Breast epithelium (tissue), 4 donors: Measurements from ENCODE around the gene ITGA6. TPM values are rescaled to one million over a fixed set of nuclear protein-coding genes. Genes with fewer than 3 reads are reported as not detected.

Source experiments
- DNase-seq, 2 donors: peaks; one replicate each; pipeline ENCODE4 v3.0.0-alpha.2; 2019; ENCODE audit warnings: low spot score in 2 of 2
- H3K27ac ChIP-seq, 2 donors: fragments of 200-600 bp; sonication (generic) in 1 of 2; one replicate each; pipeline ENCODE4 v1.5.1; 2016 to 2019; ENCODE audit warnings: mild to moderate bottlenecking in 1 of 2
- H3K27me3 ChIP-seq, 2 donors: fragments of 200-600 bp; sonication (generic) in 1 of 2; one replicate each; pipeline versions ENCODE4 v1.5.1 to v1.6.0; 2017 to 2019; ENCODE audit warnings: control low read depth in 1 of 2, mild to moderate bottlenecking in 1 of 2
- H3K36me3 ChIP-seq: fragments of 200-600 bp; one replicate; pipeline ENCODE4 v1.5.1; 2019
- H3K4me1 ChIP-seq, 2 donors: fragments of 200-600 bp; sonication (generic); one replicate each; pipeline ENCODE4 v1.5.1; 2016 to 2019; ENCODE audit warnings: control low read depth in 1 of 2
- H3K4me3 ChIP-seq, 3 donors: fragments of 200-600 bp; sonication (generic); 1 replicate in 2 of 3; 2 replicates in 1 of 3; pipeline ENCODE4 v1.5.1; 2016 to 2019; ENCODE audit warnings: mild to moderate bottlenecking in 3 of 3, moderate library complexity in 2 of 3
- H3K9me3 ChIP-seq, 2 donors: fragments of 200-600 bp; sonication (generic) in 1 of 2; one replicate each; pipeline ENCODE4 v1.5.1; 2016 to 2019; ENCODE audit warnings: control low read depth in 1 of 2
- POLR2A ChIP-seq: fragments of 450-650 bp; IDR thresholded peaks from one replicate; pipeline ENCODE4 v1.6.1; 2016; ENCODE audit warnings: antibody characterized with exemption, mild to moderate bottlenecking, moderate library complexity
- POLR2AphosphoS5 ChIP-seq, 3 donors: sonication (generic); formaldehyde crosslinking; IDR thresholded peaks; one replicate each; pipeline ENCODE4 v1.6.1; 2017; ENCODE audit warnings: antibody characterized with exemption in 3 of 3
- intact Hi-C: fragments of 100-400 bp; cut with DNase I; formaldehyde crosslinking; loops from one replicate; pipeline ENCODE4 v1.15.1; 2023; ENCODE audit warnings: low total_unique reads
- total RNA-seq, 3 donors: library from RNA; depleted of rRNA; stranded (reverse); fragments of >200 nt; gene quantifications; one replicate each; pipeline ENCODE4 v1.1.0, GENCODE V29; 2016
- TF ChIP-seq, protein P1 (sequence below), 3 donors: fragments of 450-650 bp; IDR thresholded peaks; one replicate each; pipeline ENCODE4 v1.5.1; 2016 to 2017; ENCODE audit warnings: antibody characterized with exemption in 3 of 3, mild to moderate bottlenecking in 3 of 3, moderate library complexity in 3 of 3

Gene ITGA6
- total RNA-seq, 3 donors from 2014 or later = 45.9 to 99.5 (median 93.1) TPM

DNA sequence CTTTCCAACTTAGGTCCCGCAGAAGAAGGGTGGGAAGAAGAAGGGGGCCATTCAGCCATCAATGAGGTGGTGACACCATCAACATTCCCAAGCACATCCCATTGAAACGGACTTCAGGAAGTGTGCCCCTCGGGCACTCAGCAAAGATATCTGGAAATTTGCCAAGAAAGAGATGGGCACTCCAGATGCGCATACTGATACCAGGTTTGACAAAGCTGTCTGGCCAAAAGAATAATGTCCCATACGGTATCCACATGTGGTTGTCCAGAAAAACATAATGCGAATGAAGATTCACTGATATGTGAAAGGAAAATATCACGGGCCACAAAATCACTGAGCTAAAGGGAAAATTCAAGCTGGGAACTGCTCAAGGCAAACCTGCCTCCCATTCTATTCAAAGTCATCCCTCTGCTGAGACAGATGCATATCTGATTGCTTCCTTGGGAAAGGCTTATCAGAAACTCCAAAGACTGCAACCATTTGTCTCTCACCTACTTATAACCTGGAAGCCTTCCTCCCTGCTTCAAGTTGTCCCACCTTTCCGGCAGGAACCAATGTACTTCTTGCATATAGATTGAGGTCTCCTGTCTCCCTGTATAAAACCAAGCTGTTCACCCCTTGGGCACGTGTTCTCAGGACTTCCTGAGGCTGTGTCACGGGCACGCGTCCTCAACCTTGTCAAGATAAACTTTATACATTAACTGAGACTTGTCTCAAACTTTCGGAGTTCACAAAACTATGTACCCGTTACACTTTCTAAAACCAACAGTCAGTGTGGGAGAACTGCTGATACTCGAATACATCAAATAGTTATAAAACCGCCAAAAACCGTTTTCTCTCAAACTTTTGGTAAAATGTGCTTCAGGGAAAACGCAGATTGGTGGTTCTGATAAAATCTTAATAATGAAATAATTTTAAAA is 127.2 kb downstream of the ITGA6 start:
- H3K4me3 ChIP-seq = peak overlapping the region; percentile 86 to 94 (median 91)
- peak overlapping the region in 1 of 2 donors; percentile 86 for H3K27ac ChIP-seq
- peaks cover 0 to 5% of the 10 kb centered on the region in 2 donors for H3K4me1 ChIP-seq
- no peaks in the 10 kb centered on the region for H3K27me3 ChIP-seq
- no peak for TF ChIP-seq POLR2A
- intact Hi-C loops = no loop called here
- H3K9me3 ChIP-seq = no peaks in the 10 kb centered on the region
- DNase-seq = no peak
- H3K36me3 ChIP-seq = no peaks in the 10 kb centered on the region

DNA sequence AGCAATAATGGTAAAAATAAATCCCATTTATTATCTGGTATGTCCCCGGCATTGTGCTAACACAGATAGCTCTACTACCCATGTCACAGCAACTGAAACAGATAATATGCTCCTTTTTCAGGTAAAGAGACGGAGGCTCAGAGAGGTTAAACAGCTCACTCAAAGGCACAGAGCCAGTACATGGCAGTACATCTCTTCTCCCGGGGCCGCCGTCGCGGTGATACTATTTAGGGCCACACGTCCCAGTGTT is 127.8 kb downstream of the ITGA6 start:
- no peaks in the 10 kb centered on the region for H3K9me3 ChIP-seq
- no peaks in the 10 kb centered on the region for H3K27me3 ChIP-seq
- H3K36me3 ChIP-seq = no peaks in the 10 kb centered on the region
- H3K27ac ChIP-seq = peak overlapping the region; percentile 86 to 93
- H3K4me3 ChIP-seq = peak overlapping the region; percentile 86 to 94 (median 91)
- H3K4me1 ChIP-seq = peaks cover 0 to 5% of the 10 kb centered on the region in 2 donors
- TF ChIP-seq POLR2AphosphoS5 (IDR thresholded peaks at IDR 0.05) (no peak), POLR2A (no peak)
- TF ChIP-seq, protein P1, sequence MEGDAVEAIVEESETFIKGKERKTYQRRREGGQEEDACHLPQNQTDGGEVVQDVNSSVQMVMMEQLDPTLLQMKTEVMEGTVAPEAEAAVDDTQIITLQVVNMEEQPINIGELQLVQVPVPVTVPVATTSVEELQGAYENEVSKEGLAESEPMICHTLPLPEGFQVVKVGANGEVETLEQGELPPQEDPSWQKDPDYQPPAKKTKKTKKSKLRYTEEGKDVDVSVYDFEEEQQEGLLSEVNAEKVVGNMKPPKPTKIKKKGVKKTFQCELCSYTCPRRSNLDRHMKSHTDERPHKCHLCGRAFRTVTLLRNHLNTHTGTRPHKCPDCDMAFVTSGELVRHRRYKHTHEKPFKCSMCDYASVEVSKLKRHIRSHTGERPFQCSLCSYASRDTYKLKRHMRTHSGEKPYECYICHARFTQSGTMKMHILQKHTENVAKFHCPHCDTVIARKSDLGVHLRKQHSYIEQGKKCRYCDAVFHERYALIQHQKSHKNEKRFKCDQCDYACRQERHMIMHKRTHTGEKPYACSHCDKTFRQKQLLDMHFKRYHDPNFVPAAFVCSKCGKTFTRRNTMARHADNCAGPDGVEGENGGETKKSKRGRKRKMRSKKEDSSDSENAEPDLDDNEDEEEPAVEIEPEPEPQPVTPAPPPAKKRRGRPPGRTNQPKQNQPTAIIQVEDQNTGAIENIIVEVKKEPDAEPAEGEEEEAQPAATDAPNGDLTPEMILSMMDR (IDR thresholded peaks at IDR 0.05) = no peak
- DNase-seq = no peak
- intact Hi-C loops = no loop called here

Other genes with a start within 250 kb of the ITGA6 start
- gene PDK1, start 128.5 kb downstream of the ITGA6 start, total RNA-seq = 10 to 100 TPM; 19.0 to 20.0 (median 19.0) TPM